ENCODE measurements around the gene PACRG. TPM values are rescaled to one million over a fixed set of nuclear protein-coding genes. Genes with fewer than 3 reads are reported as not detected.
"Not testable (repeated sequence)": the region's sequence is repeated elsewhere in the genome, so short reads cannot be mapped to it uniquely, and the experiment has no call there.

Gene PACRG
- total RNA-seq (2014; rRNA removed; shearing (Covaris generic); ENCODE audit: low replicate concordance) = not detected in 2 replicates

GRCh38 chr6:162727322-162728182, at the start of gene PACRG, which contains the start of gene PRKN:
TSS of gene PACRG (plus strand) at chr6:162727974.
TSS of gene PRKN (minus strand) at chr6:162727766.
- in situ Hi-C loops (cut with HindIII; ENCODE audit: low pct_unique_long_range_greater_than_20kb, low sequenced_read_pairs) = no loop called here

GRCh38 chr6:162678896-162679295, 48.9 kb upstream of the PACRG start:
- in situ Hi-C loops (cut with HindIII; ENCODE audit: low pct_unique_long_range_greater_than_20kb, low sequenced_read_pairs) = not testable (repeated sequence)

More at GRCh38 chr6:162727322-162728182, at the start of gene PACRG, which contains the start of gene PRKN:
- DNase-seq (ENCODE audit: low read depth) = peak; percentile 95

GRCh38 chr6:162679681-162680080, 48.1 kb upstream of the PACRG start:
- no peak for DNase-seq (ENCODE audit: low read depth)
- in situ Hi-C loops (cut with HindIII; ENCODE audit: low pct_unique_long_range_greater_than_20kb, low sequenced_read_pairs) = no loop called here

More at GRCh38 chr6:162678896-162679295, 48.9 kb upstream of the PACRG start:
- DNase-seq (ENCODE audit: low read depth) = not testable (repeated sequence)

GRCh38 chr6:162680367-162680766, 47.4 kb upstream of the PACRG start:
- in situ Hi-C loops (cut with HindIII; ENCODE audit: low pct_unique_long_range_greater_than_20kb, low sequenced_read_pairs) = no loop called here
- no peak for DNase-seq (ENCODE audit: low read depth)

- in situ Hi-C loops (cut with HindIII; ENCODE audit: low pct_unique_long_range_greater_than_20kb, low sequenced_read_pairs) = no loop called here
These were observed 46.9 kb upstream of the PACRG start for GRCh38 chr6:162680871-162681270.

GRCh38 chr6:162681447-162681846, 46.3 kb upstream of the PACRG start:
- in situ Hi-C loops (cut with HindIII; ENCODE audit: low pct_unique_long_range_greater_than_20kb, low sequenced_read_pairs) = no loop called here
- DNase-seq (ENCODE audit: low read depth) = no peak

More at GRCh38 chr6:162680871-162681270, 46.9 kb upstream of the PACRG start:
- DNase-seq (ENCODE audit: low read depth) = no peak

- DNase-seq (ENCODE audit: low read depth) = no peak
- in situ Hi-C loops (cut with HindIII; ENCODE audit: low pct_unique_long_range_greater_than_20kb, low sequenced_read_pairs) = no loop called here
These were observed 44.6 kb upstream of the PACRG start for GRCh38 chr6:162683135-162683534.

GRCh38 chr6:162684052-162684451, 43.7 kb upstream of the PACRG start:
- in situ Hi-C loops (cut with HindIII; ENCODE audit: low pct_unique_long_range_greater_than_20kb, low sequenced_read_pairs) = no loop called here
- no peak for DNase-seq (ENCODE audit: low read depth)

- DNase-seq (ENCODE audit: low read depth) = no peak
- in situ Hi-C loops (cut with HindIII; ENCODE audit: low pct_unique_long_range_greater_than_20kb, low sequenced_read_pairs) = no loop called here
These were observed 42.8 kb upstream of the PACRG start for GRCh38 chr6:162684961-162685360.

GRCh38 chr6:162685586-162685985, 42.2 kb upstream of the PACRG start:
- no peak for DNase-seq (ENCODE audit: low read depth)
- in situ Hi-C loops (cut with HindIII; ENCODE audit: low pct_unique_long_range_greater_than_20kb, low sequenced_read_pairs) = no loop called here

GRCh38 chr6:162688751-162689345, 38.9 kb upstream of the PACRG start:
- DNase-seq (ENCODE audit: low read depth) = no peak
- in situ Hi-C loops (cut with HindIII; ENCODE audit: low pct_unique_long_range_greater_than_20kb, low sequenced_read_pairs) = no loop called here

- in situ Hi-C loops (cut with HindIII; ENCODE audit: low pct_unique_long_range_greater_than_20kb, low sequenced_read_pairs) = no loop called here
- no peak for DNase-seq (ENCODE audit: low read depth)
These were observed 37.6 kb upstream of the PACRG start for GRCh38 chr6:162690158-162690557.

- in situ Hi-C loops (cut with HindIII; ENCODE audit: low pct_unique_long_range_greater_than_20kb, low sequenced_read_pairs) = no loop called here
- no peak for DNase-seq (ENCODE audit: low read depth)
These were observed 29.8 kb upstream of the PACRG start for GRCh38 chr6:162697872-162698403.

- DNase-seq (ENCODE audit: low read depth) = no peak
- in situ Hi-C loops (cut with HindIII; ENCODE audit: low pct_unique_long_range_greater_than_20kb, low sequenced_read_pairs) = no loop called here
These were observed 29.3 kb upstream of the PACRG start for GRCh38 chr6:162698440-162698839.

- in situ Hi-C loops (cut with HindIII; ENCODE audit: low pct_unique_long_range_greater_than_20kb, low sequenced_read_pairs) = no loop called here
- DNase-seq (ENCODE audit: low read depth) = no peak
These were observed 27.8 kb upstream of the PACRG start for GRCh38 chr6:162699961-162700360.

GRCh38 chr6:162700966-162701365, 26.8 kb upstream of the PACRG start:
- DNase-seq (ENCODE audit: low read depth) = no peak
- in situ Hi-C loops (cut with HindIII; ENCODE audit: low pct_unique_long_range_greater_than_20kb, low sequenced_read_pairs) = no loop called here

- in situ Hi-C loops (cut with HindIII; ENCODE audit: low pct_unique_long_range_greater_than_20kb, low sequenced_read_pairs) = no loop called here
- DNase-seq (ENCODE audit: low read depth) = no peak
These were observed 26.2 kb upstream of the PACRG start for GRCh38 chr6:162701551-162701950.

GRCh38 chr6:162702446-162702845, 25.3 kb upstream of the PACRG start:
- DNase-seq (ENCODE audit: low read depth) = no peak
- in situ Hi-C loops (cut with HindIII; ENCODE audit: low pct_unique_long_range_greater_than_20kb, low sequenced_read_pairs) = no loop called here

GRCh38 chr6:162704001-162704400, 23.8 kb upstream of the PACRG start:
- no peak for DNase-seq (ENCODE audit: low read depth)
- in situ Hi-C loops (cut with HindIII; ENCODE audit: low pct_unique_long_range_greater_than_20kb, low sequenced_read_pairs) = no loop called here

Data from Caki2 (cell line).